ENCODE data around the gene PARP1. TPM values are rescaled to one million over a fixed set of nuclear protein-coding genes. Genes with fewer than 3 reads are reported as not detected.

PARP1 gene
- total RNA-seq, 1 donor: 89.4 TPM

- no peak for DNase-seq (ENCODE audit: low read depth)
- TF ChIP-seq, protein P1, sequence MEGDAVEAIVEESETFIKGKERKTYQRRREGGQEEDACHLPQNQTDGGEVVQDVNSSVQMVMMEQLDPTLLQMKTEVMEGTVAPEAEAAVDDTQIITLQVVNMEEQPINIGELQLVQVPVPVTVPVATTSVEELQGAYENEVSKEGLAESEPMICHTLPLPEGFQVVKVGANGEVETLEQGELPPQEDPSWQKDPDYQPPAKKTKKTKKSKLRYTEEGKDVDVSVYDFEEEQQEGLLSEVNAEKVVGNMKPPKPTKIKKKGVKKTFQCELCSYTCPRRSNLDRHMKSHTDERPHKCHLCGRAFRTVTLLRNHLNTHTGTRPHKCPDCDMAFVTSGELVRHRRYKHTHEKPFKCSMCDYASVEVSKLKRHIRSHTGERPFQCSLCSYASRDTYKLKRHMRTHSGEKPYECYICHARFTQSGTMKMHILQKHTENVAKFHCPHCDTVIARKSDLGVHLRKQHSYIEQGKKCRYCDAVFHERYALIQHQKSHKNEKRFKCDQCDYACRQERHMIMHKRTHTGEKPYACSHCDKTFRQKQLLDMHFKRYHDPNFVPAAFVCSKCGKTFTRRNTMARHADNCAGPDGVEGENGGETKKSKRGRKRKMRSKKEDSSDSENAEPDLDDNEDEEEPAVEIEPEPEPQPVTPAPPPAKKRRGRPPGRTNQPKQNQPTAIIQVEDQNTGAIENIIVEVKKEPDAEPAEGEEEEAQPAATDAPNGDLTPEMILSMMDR (IDR thresholded peaks at IDR 0.05; ENCODE audit: insufficient read depth, low read depth, low read length): no peak
- no peak overlapping the region for H3K4me3 ChIP-seq (ENCODE audit: low read depth, low read length)
Observed at GRCh38 chr1:226314055-226314454, 93.8 kb downstream of the PARP1 start.

GRCh38 chr1:226312065-226312464 lies 95.8 kb downstream of the PARP1 start:
- no peak for DNase-seq (ENCODE audit: low read depth)
- TF ChIP-seq, protein P1 (IDR thresholded peaks at IDR 0.05; ENCODE audit: insufficient read depth, low read depth, low read length): no peak

GRCh38 chr1:226311376-226311775 lies 96.5 kb downstream of the PARP1 start:
- TF ChIP-seq, protein P1 (IDR thresholded peaks at IDR 0.05; ENCODE audit: insufficient read depth, low read depth, low read length): no peak
- no peak overlapping the region for H3K4me3 ChIP-seq (ENCODE audit: low read depth, low read length)
- no peak for DNase-seq (ENCODE audit: low read depth)

More at GRCh38 chr1:226312065-226312464, 95.8 kb downstream of the PARP1 start:
- no peak overlapping the region for H3K4me3 ChIP-seq (ENCODE audit: low read depth, low read length)

Other genes with a start within 250 kb of the PARP1 start
- gene ACBD3, start 221.4 kb downstream of the PARP1 start, total RNA-seq: 62.2 and 95.4 TPM in 2 replicates
- gene MIXL1, start 184.4 kb downstream of the PARP1 start, total RNA-seq: 0.43 TPM in 1 of 2 replicates, not detected in the other
- 4.2 and 5.6 TPM in 2 replicates for gene LIN9, start 98.9 kb downstream of the PARP1 start, total RNA-seq
- gene STUM, start 140.7 kb upstream of the PARP1 start, total RNA-seq: under 0.01 TPM in 1 of 2 replicates, not detected in the other